ENCODE data around the gene CACNA2D2.

Gene CACNA2D2

GRCh38 chr3:50359760-50360110 is 143.7 kb downstream of the CACNA2D2 start:
- no peak for DNase-seq

- DNase-seq, result peak; percentile 89
Observed at GRCh38 chr3:50358911-50359759, 144.3 kb downstream of the CACNA2D2 start, which contains the start of gene TMEM115. Gene TMEM115 (minus strand): TSS chr3:50359521. CDS start chr3:50359063, 458 bp downstream.

- DNase-seq, result no peak
Observed at GRCh38 chr3:50358355-50358910, 145.0 kb downstream of the CACNA2D2 start.

GRCh38 chr3:50357481-50357880 is 146.0 kb downstream of the CACNA2D2 start:
- DNase-seq, result no peak

- no peak for DNase-seq
Observed at GRCh38 chr3:50356553-50356952, 146.9 kb downstream of the CACNA2D2 start.

- DNase-seq, result no peak
Observed at GRCh38 chr3:50355829-50356552, 147.4 kb downstream of the CACNA2D2 start.

- no peak for DNase-seq
Observed at GRCh38 chr3:50354850-50355249, 148.6 kb downstream of the CACNA2D2 start.

GRCh38 chr3:50354186-50354764 is 149.2 kb downstream of the CACNA2D2 start:
- DNase-seq, result no peak

- no peak for DNase-seq
Observed at GRCh38 chr3:50353245-50354004, 150.0 kb downstream of the CACNA2D2 start.

GRCh38 chr3:50352781-50353180 is 150.7 kb downstream of the CACNA2D2 start:
- DNase-seq, result no peak

- DNase-seq, result no peak
Observed at GRCh38 chr3:50351323-50351697, 152.1 kb downstream of the CACNA2D2 start.

GRCh38 chr3:50350527-50351322 is 152.7 kb downstream of the CACNA2D2 start, which contains the start of the genes CYB561D2 and NPRL2:
Gene CYB561D2 (plus strand): TSS chr3:50350862. CDS start chr3:50351434, 572 bp downstream.
Gene NPRL2 (minus strand): TSS chr3:50350775. CDS start chr3:50350652, 123 bp downstream.
- peak; percentile 57 for DNase-seq

- no peak for DNase-seq
Observed at GRCh38 chr3:50350213-50350526, 153.3 kb downstream of the CACNA2D2 start.

GRCh38 chr3:50347187-50347813 is 156.1 kb downstream of the CACNA2D2 start:
- no peak for DNase-seq

GRCh38 chr3:50345586-50346234 is 157.7 kb downstream of the CACNA2D2 start, which contains the start of gene ZMYND10:
Gene ZMYND10 (minus strand): TSS chr3:50345732. CDS start chr3:50345579, 153 bp downstream.
- DNase-seq, result no peak

- no peak for DNase-seq
Observed at GRCh38 chr3:50345008-50345407, 158.4 kb downstream of the CACNA2D2 start.

- DNase-seq, result no peak
Observed at GRCh38 chr3:50342813-50343633, 160.4 kb downstream of the CACNA2D2 start.

GRCh38 chr3:50341996-50342650 is 161.3 kb downstream of the CACNA2D2 start:
- DNase-seq, result no peak

- DNase-seq, result no peak
Observed at GRCh38 chr3:50341537-50341936, 161.9 kb downstream of the CACNA2D2 start.
